SU-DHL-6 (cell line): ENCODE results near the gene POM121.
"Not testable (repeated sequence)": the region's sequence is repeated elsewhere in the genome, so short reads cannot be mapped to it uniquely, and the experiment has no call there.

Experiments used
- CTCF ChIP-seq: fragments of 200-600 bp; sonication (generic); IDR thresholded peaks from one replicate; pipeline ENCODE4 v1.5.1; 2017; ENCODE audit warnings: antibody characterized with exemption, mild to moderate bottlenecking, low read length, moderate library complexity; ENCODE audit not compliant: insufficient read depth, poor library complexity, severe bottlenecking
- EZH2phosphoT487 ChIP-seq: fragments of 200-600 bp; sonication (generic), shearing (Covaris generic); conservative IDR thresholded peaks from 2 replicates; pipeline ENCODE4 v1.6.1; 2018; ENCODE audit warnings: mild to moderate bottlenecking, antibody characterized with exemption, low read length, moderate library complexity, mixed read lengths

- TF ChIP-seq CTCF, EZH2phosphoT487: not testable (repeated sequence)
These were observed 29.8 kb downstream of the POM121 start for GRCh38 chr7:72954563-72955198.
